GM10266 (cell line): ENCODE measurements around the gene HLA-B.

Source experiments
- DNase-seq: peaks from one replicate; pipeline ENCODE4 v3.0.0; 2012; ENCODE audit errors: extremely low spot score
- TF ChIP-seq, protein P1 (sequence below): IDR thresholded peaks from 2 replicates; pipeline ENCODE4 v1.5.1; 2012; ENCODE audit warnings: mild to moderate bottlenecking, low read depth; ENCODE audit not compliant: control insufficient read depth, insufficient read depth; ENCODE audit errors: missing control alignments

HLA-B gene

GRCh38 chr6:31354864-31355582 is 2.0 kb downstream of the HLA-B start:
- TF ChIP-seq, protein P1, sequence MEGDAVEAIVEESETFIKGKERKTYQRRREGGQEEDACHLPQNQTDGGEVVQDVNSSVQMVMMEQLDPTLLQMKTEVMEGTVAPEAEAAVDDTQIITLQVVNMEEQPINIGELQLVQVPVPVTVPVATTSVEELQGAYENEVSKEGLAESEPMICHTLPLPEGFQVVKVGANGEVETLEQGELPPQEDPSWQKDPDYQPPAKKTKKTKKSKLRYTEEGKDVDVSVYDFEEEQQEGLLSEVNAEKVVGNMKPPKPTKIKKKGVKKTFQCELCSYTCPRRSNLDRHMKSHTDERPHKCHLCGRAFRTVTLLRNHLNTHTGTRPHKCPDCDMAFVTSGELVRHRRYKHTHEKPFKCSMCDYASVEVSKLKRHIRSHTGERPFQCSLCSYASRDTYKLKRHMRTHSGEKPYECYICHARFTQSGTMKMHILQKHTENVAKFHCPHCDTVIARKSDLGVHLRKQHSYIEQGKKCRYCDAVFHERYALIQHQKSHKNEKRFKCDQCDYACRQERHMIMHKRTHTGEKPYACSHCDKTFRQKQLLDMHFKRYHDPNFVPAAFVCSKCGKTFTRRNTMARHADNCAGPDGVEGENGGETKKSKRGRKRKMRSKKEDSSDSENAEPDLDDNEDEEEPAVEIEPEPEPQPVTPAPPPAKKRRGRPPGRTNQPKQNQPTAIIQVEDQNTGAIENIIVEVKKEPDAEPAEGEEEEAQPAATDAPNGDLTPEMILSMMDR: no peak
- no peak for DNase-seq

DNA sequence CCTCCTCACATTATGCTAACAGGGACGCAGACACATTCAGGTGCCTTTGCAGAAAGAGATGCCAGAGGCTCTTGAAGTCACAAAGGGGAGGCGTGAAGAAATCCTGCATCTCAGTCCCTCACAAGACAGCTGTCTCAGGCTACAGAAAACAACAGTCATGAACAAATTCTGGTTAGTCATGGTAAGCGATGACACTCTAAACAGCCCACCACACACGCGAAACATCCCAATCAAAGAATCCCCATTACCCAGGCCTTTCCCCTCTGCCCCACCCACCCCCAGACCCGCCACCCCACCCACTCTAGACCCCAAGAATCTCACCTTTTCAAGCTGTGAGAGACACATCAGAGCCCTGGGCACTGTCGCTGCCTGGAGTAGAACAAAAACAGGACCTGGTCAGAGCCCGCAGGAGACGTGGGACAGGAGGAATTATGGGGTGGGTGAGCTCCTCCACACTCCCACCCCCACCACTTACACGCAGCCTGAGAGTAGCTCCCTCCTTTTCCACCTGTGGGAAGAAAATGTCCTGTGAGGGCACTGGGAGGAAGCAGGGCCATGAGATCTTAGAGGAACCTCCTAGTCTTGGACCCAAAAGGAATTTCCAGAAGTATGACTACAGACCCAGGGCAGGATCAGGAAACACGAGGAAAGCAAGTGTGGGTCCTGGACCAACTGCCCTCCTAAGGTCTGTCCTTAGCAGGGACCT is 2.7 kb downstream of the HLA-B start:
- no peak for DNase-seq
- TF ChIP-seq, protein P1: no peak

DNA sequence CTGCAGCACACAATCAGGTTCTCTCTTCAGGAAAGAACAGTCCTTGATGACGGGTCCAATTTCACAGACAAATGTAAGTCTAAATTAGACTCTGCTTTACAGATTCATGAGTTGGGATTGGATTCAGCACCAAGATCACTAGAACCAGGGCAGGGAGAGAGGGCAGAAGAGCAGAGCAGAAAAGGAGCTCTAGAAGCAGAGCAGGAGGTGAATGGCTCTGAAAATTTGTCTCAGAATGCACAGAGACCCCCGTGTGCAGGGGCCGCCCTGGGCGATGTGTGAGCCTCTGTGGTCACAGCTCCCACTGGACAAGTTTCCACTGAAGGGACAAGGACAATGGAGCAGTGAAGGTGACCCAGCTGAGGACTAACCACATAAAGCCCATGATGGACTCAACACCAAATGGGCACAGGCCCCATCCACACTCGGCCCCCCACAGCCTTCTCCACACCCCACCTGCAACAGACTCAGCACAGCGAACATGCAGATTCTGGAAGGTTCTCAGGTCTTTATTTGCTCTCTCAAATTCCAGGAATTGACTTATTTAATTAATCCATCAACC is 3.5 kb downstream of the HLA-B start:
- TF ChIP-seq, protein P1: no peak
- DNase-seq: no peak

DNA sequence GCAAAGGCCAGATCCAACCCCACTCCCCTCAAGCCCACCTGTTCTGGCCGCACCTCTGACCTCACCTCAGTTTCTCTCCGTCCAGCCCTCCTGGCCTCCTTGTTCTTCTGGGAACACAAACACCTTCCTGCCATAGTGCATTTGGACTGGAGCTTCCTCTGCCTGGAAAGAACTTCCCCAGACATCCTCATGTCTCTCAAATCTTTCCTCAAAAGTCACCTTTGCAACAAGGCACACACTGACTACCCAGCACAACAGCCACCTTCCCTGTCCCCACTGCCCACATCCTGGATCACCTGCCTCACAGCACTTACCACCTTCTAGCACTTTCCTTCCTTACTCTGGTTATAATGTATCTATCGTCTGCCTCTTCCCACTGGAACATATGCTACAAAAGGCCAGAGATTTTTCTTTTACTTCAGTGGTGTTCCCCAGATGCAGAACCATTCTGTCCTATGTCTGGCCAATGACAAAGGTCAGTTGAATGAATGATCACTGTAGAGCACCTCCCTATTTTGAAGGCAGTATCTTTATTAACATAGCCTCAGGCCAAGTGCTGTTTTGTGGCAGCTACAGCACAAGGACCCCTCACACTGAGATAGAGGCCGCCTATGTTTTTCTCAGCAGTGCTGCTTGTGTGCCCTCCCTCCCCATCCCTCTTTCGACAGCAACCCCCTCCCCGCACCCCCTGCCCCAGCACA is 4.1 kb downstream of the HLA-B start:
- TF ChIP-seq, protein P1: no peak
- DNase-seq: no peak

GRCh38 chr6:31352310-31352682 is 4.7 kb downstream of the HLA-B start:
- TF ChIP-seq, protein P1: no peak
- no peak for DNase-seq

GRCh38 chr6:31351401-31352309 is 5.3 kb downstream of the HLA-B start:
- no peak for DNase-seq
- TF ChIP-seq, protein P1: no peak
